Esophagus squamous epithelium (tissue), 4 donors: ENCODE results near the gene DET1.

Source experiments
- POLR2A ChIP-seq, 4 donors: fragments of 450-650 bp; IDR thresholded peaks; one replicate each; pipeline ENCODE4 v1.6.1; 2017; ENCODE audit warnings: antibody characterized with exemption in 4 of 4, mild to moderate bottlenecking in 4 of 4, moderate library complexity in 3 of 4
- TF ChIP-seq, protein P1 (sequence below), 6 experiments: fragments of 450-650 bp in 4 of 6; fragments of 200-600 bp in 2 of 6; sonication (generic) in 2 of 6; IDR thresholded peaks; one replicate each; pipeline ENCODE4 v1.5.1; 2016 to 2019; ENCODE audit warnings: antibody characterized with exemption in 6 of 6, mild to moderate bottlenecking in 4 of 6, moderate library complexity in 4 of 6

DNA sequence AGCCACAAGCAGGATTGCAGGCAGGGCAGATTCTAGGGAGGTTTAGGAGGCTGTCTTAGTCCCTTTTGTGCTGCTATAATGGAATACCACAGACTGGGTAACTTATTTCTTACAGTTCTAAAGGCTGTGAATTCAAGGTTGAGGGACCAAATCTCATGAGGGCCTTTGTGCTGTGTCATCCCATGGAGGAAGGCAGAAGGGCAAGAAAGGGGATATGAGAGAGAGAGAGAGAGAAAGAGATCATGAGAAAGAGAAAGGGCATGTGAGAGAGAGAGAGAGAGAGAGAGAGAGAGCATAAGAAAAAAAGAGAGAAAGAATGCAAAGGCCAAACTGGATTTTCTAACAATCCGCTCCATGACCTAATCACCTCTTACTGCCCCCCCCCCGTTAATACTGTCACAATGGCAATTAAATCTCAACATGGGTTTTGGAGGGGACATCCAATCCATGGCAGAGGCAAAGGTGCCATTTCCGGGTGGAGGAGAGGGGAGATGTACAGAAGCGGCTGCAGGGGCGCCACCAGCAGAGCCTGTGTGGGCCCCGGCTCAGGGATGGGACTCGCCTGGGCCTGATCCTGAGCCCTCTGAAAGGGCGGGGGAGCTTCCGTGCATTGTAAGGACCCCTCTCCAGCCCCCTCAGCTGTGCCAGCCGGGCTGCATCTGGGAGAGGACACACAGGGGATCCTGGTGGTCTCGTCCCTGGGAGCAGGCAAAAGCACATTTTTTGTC, 58.5 kb downstream of the DET1 start:
- TF ChIP-seq, protein P1, sequence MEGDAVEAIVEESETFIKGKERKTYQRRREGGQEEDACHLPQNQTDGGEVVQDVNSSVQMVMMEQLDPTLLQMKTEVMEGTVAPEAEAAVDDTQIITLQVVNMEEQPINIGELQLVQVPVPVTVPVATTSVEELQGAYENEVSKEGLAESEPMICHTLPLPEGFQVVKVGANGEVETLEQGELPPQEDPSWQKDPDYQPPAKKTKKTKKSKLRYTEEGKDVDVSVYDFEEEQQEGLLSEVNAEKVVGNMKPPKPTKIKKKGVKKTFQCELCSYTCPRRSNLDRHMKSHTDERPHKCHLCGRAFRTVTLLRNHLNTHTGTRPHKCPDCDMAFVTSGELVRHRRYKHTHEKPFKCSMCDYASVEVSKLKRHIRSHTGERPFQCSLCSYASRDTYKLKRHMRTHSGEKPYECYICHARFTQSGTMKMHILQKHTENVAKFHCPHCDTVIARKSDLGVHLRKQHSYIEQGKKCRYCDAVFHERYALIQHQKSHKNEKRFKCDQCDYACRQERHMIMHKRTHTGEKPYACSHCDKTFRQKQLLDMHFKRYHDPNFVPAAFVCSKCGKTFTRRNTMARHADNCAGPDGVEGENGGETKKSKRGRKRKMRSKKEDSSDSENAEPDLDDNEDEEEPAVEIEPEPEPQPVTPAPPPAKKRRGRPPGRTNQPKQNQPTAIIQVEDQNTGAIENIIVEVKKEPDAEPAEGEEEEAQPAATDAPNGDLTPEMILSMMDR (IDR thresholded peaks at IDR 0.05): no peak
- no peak for TF ChIP-seq POLR2A (IDR thresholded peaks at IDR 0.05)
